Hepatocyte (in vitro differentiated cells): ENCODE measurements around the gene OVCH2. TPM values are rescaled to one million over a fixed set of nuclear protein-coding genes. Genes with fewer than 3 reads are reported as not detected.

Source experiments
- DNase-seq: peaks from one replicate; pipeline ENCODE4 v3.0.0-alpha.2; 2016; ENCODE audit warnings: low spot score
- H2AFZ ChIP-seq: fragments of 200-600 bp; sonication (generic); 2 replicates; pipeline ENCODE4 v1.6.0; 2016; ENCODE audit warnings: antibody characterized with exemption, mild to moderate bottlenecking
- H3K27ac ChIP-seq: fragments of 200-600 bp; sonication (generic); 2 replicates; pipeline ENCODE4 v1.5.1; 2016; ENCODE audit warnings: mild to moderate bottlenecking
- H3K27me3 ChIP-seq: fragments of 200-600 bp; sonication (generic); 2 replicates; pipeline ENCODE4 v1.6.1; 2016
- H3K36me3 ChIP-seq: fragments of 200-600 bp; sonication (generic); replicated peaks from 2 replicates; pipeline ENCODE4 v1.5.1; 2016; ENCODE audit warnings: low read depth; ENCODE audit not compliant: insufficient read depth
- H3K4me1 ChIP-seq: fragments of 200-600 bp; sonication (generic); 2 replicates; pipeline ENCODE4 v1.5.1; 2016; ENCODE audit warnings: mild to moderate bottlenecking, moderate library complexity; ENCODE audit not compliant: insufficient read depth
- H3K4me2 ChIP-seq: fragments of 200-600 bp; sonication (generic); 2 replicates; pipeline ENCODE4 v1.6.0; 2016
- H3K4me3 ChIP-seq: fragments of 200-600 bp; sonication (generic); 2 replicates; pipeline ENCODE4 v1.5.1; 2016; ENCODE audit warnings: mild to moderate bottlenecking
- H3K79me2 ChIP-seq: fragments of 200-600 bp; sonication (generic); 2 replicates; pipeline ENCODE4 v1.6.0; 2017; ENCODE audit warnings: mild to moderate bottlenecking
- H3K9me2 ChIP-seq: fragments of 200-600 bp; sonication (generic); replicated peaks from 2 replicates; pipeline ENCODE4 v1.6.0; 2017; ENCODE audit warnings: mild to moderate bottlenecking; ENCODE audit not compliant: insufficient read depth
- H3K9me3 ChIP-seq: fragments of 200-600 bp; sonication (generic); 2 replicates; pipeline ENCODE4 v1.5.1; 2016; ENCODE audit warnings: low read depth, mild to moderate bottlenecking
- H4K20me1 ChIP-seq: fragments of 200-600 bp; sonication (generic); 2 replicates; pipeline ENCODE4 v1.6.0; 2016; ENCODE audit warnings: mild to moderate bottlenecking; ENCODE audit not compliant: insufficient read depth, poor library complexity, severe bottlenecking
- CTCF ChIP-seq: fragments of 200-600 bp; sonication (generic); IDR thresholded peaks from 2 replicates; pipeline ENCODE4 v1.5.1; 2016; ENCODE audit warnings: antibody characterized with exemption, mild to moderate bottlenecking; ENCODE audit not compliant: poor library complexity
- EZH2 ChIP-seq: fragments of 200-600 bp; sonication (generic); IDR thresholded peaks from 2 replicates; pipeline ENCODE4 v1.6.1; 2016; ENCODE audit warnings: antibody characterized with exemption, mild to moderate bottlenecking, borderline replicate concordance
- EZH2phosphoT487 ChIP-seq: fragments of 200-600 bp; sonication (generic); IDR thresholded peaks from one replicate; pipeline ENCODE4 v1.6.1; 2018; ENCODE audit warnings: antibody characterized with exemption, mild to moderate bottlenecking, low read depth, moderate library complexity; ENCODE audit not compliant: unreplicated experiment, severe bottlenecking
- WGBS: methylation state at CpG from one replicate; pipeline ENCODE4 v1.1.6; 2016; ENCODE audit warnings: low lambda C conversion rate; ENCODE audit errors: missing lambda C conversion rate; 5-methylcytosine and 5-hydroxymethylcytosine counted together
- polyA plus RNA-seq: library from polyadenylated mRNA; unstranded; fragments of >200 nt; fragmentation: Nextera tagmentation; extraction: Ambion mirVana; gene quantifications from 2 replicates; pipeline ENCODE4 v1.2.1, GENCODE V29; 2016
- total RNA-seq: library from RNA; depleted of rRNA; stranded (reverse); fragments of >200 nt; gene quantifications from 2 replicates; pipeline ENCODE4 v1.2.3, GENCODE V29; 2014

The OVCH2 gene
- total and polyA plus RNA-seq, 2 experiments from 2014 or later = 0.51 to 0.63 TPM

- TF ChIP-seq EZH2 (no peak), CTCF (no peak)
- peak overlapping the region; percentile 32 for H3K4me2 ChIP-seq
- no peak overlapping the region for H2AFZ ChIP-seq
- DNase-seq = peak; percentile 61
- H3K4me3 ChIP-seq = no peak overlapping the region
- H3K9me2 ChIP-seq = no peaks in the 10 kb centered on the region
- H3K36me3 ChIP-seq = no peaks in the 10 kb centered on the region
- no peaks in the 10 kb centered on the region for H3K27me3 ChIP-seq
- peak overlapping the region; percentile 61 for H3K27ac ChIP-seq
- no peaks in the 10 kb centered on the region for H4K20me1 ChIP-seq
- peaks cover 11% of the 10 kb centered on the region for H3K4me1 ChIP-seq
- 27% methylated on average over 4 of the region's 4 CpGs for WGBS
- no peaks in the 10 kb centered on the region for H3K9me3 ChIP-seq
- H3K79me2 ChIP-seq = peaks cover 4% of the 10 kb centered on the region
These were observed 28.5 kb downstream of the OVCH2 start for GRCh38 chr11:7677796-7678201.

GRCh38 chr11:7677071-7677470, 29.2 kb downstream of the OVCH2 start:
- Histone ChIP-seq H4K20me1 (no peaks in the 10 kb centered on the region), H3K27me3 (no peaks in the 10 kb centered on the region), H3K9me2 (no peaks in the 10 kb centered on the region), H2AFZ (no peak overlapping the region), H3K79me2 (peaks cover 4% of the 10 kb centered on the region), H3K4me1 (peaks cover 18% of the 10 kb centered on the region), H3K27ac (peak overlapping the region; percentile 61), H3K36me3 (no peaks in the 10 kb centered on the region), H3K4me3 (no peak overlapping the region), H3K4me2 (peak overlapping the region; percentile 32), H3K9me3 (no peaks in the 10 kb centered on the region)
- WGBS = 46% methylated on average over 5 of the region's 5 CpGs
- DNase-seq = no peak
- TF ChIP-seq CTCF (no peak), EZH2 (no peak), EZH2phosphoT487 (no peak)

GRCh38 chr11:7675631-7676030, 30.6 kb downstream of the OVCH2 start:
- no peak overlapping the region for H3K4me3 ChIP-seq

More at GRCh38 chr11:7675631-7676030, 30.6 kb downstream of the OVCH2 start:
- H3K9me2 ChIP-seq = no peaks in the 10 kb centered on the region
- H4K20me1 ChIP-seq = no peaks in the 10 kb centered on the region
- DNase-seq = no peak
- TF ChIP-seq EZH2phosphoT487 = no peak
- TF ChIP-seq CTCF = no peak
- TF ChIP-seq EZH2 = no peak
- no peaks in the 10 kb centered on the region for H3K9me3 ChIP-seq
- peaks cover 4% of the 10 kb centered on the region for H3K79me2 ChIP-seq
- H3K4me1 ChIP-seq = peaks cover 33% of the 10 kb centered on the region
- H3K36me3 ChIP-seq = no peaks in the 10 kb centered on the region
- no peak overlapping the region for H3K4me2 ChIP-seq
- H3K27me3 ChIP-seq = no peaks in the 10 kb centered on the region
- WGBS = 51% methylated on average over 3 of the region's 3 CpGs
- H2AFZ ChIP-seq = no peak overlapping the region
- no peak overlapping the region for H3K27ac ChIP-seq
